CD14-positive monocyte (primary cell): ENCODE measurements around the gene FRMD3. TPM values are rescaled to one million over a fixed set of nuclear protein-coding genes. Genes with fewer than 3 reads are reported as not detected.

ENCODE experiments used
- DNase-seq, 3 donors: peaks; one replicate each; pipeline ENCODE4 v3.0.0-alpha.2; 2011 to 2022
- H2AFZ ChIP-seq: 2 replicates; pipeline ENCODE4 v1.6.0; 2012; ENCODE audit warnings: mild to moderate bottlenecking, low read depth, low read length, inconsistent platforms; ENCODE audit not compliant: insufficient read depth, poor library complexity, severe bottlenecking
- H3K27ac ChIP-seq, 2 donors: 1 replicate in 1 of 2; 2 replicates in 1 of 2; pipeline ENCODE4 v1.5.1; 2012 to 2013; ENCODE audit warnings: low read length in 2 of 2, control low read depth in 1 of 2, inconsistent platforms in 1 of 2, low read depth in 1 of 2, mild to moderate bottlenecking in 1 of 2
- H3K27me3 ChIP-seq, 2 donors: one replicate each; pipeline versions ENCODE4 v1.6.0 to v1.6.1; 2011 to 2013; ENCODE audit warnings: low read length in 2 of 2; ENCODE audit not compliant: control insufficient read depth in 2 of 2, insufficient read depth in 2 of 2
- H3K36me3 ChIP-seq, 2 donors: replicated peaks in 1 of 2; 1 replicate in 1 of 2; 2 replicates in 1 of 2; pipeline versions ENCODE4 v1.5.1 to v1.6.1; 2012 to 2013; ENCODE audit warnings: low read length in 2 of 2, control low read depth in 1 of 2, inconsistent platforms in 1 of 2, mild to moderate bottlenecking in 1 of 2; ENCODE audit not compliant: insufficient read depth in 2 of 2, control insufficient read depth in 1 of 2
- H3K4me1 ChIP-seq, 2 donors: 1 replicate in 1 of 2; 2 replicates in 1 of 2; pipeline versions ENCODE4 v1.5.1 to v1.6.1; 2012 to 2013; ENCODE audit warnings: low read length in 2 of 2, control low read depth in 1 of 2, inconsistent platforms in 1 of 2, mild to moderate bottlenecking in 1 of 2, moderate library complexity in 1 of 2; ENCODE audit not compliant: insufficient read depth in 2 of 2, control insufficient read depth in 1 of 2
- H3K4me2 ChIP-seq: replicated peaks from 2 replicates; pipeline ENCODE3; 2012; ENCODE audit warnings: low read length, moderate library complexity, mild to moderate bottlenecking; ENCODE audit not compliant: poor library complexity, severe bottlenecking; ENCODE audit errors: extremely low read depth
- H3K4me3 ChIP-seq, 3 experiments: fragments of 200-600 bp in 1 of 3; sonication (generic) in 1 of 3; replicated peaks in 1 of 3; 1 replicate in 2 of 3; 2 replicates in 1 of 3; pipeline ENCODE4 v1.5.1; 2011 to 2013; ENCODE audit warnings: low read length in 3 of 3, mild to moderate bottlenecking in 3 of 3, control low read depth in 2 of 3, low read depth in 2 of 3, inconsistent platforms in 1 of 3, moderate library complexity in 1 of 3
- H3K79me2 ChIP-seq: 2 replicates; pipeline ENCODE4 v1.6.0; 2012; ENCODE audit warnings: mild to moderate bottlenecking, control low read depth, inconsistent platforms, low read length, moderate library complexity; ENCODE audit not compliant: insufficient read depth
- H3K9ac ChIP-seq: 2 replicates; pipeline ENCODE4 v1.6.0; 2017; ENCODE audit warnings: low read length, mild to moderate bottlenecking; ENCODE audit not compliant: insufficient read depth, poor library complexity, severe bottlenecking
- H3K9me3 ChIP-seq, 2 donors: replicated peaks in 1 of 2; 1 replicate in 1 of 2; 2 replicates in 1 of 2; pipeline versions ENCODE4 v1.5.1 to v1.6.1; 2012 to 2013; ENCODE audit warnings: low read length in 2 of 2, control low read depth in 1 of 2; ENCODE audit not compliant: control insufficient read depth in 1 of 2, insufficient read depth in 1 of 2
- H4K20me1 ChIP-seq: 2 replicates; pipeline ENCODE4 v1.6.0; 2012; ENCODE audit warnings: mild to moderate bottlenecking, low read length, control low read depth, moderate library complexity; ENCODE audit not compliant: insufficient read depth
- H3K27ac Mint-ChIP-seq, 7 donors: one replicate each; pipeline ENCODE4 v1.8.0; 2020; ENCODE audit warnings: mild to moderate bottlenecking in 7 of 7, mixed read lengths in 7 of 7, moderate library complexity in 6 of 7, inconsistent platforms in 2 of 7
- H3K27me3 Mint-ChIP-seq, 3 donors: one replicate each; pipeline ENCODE4 v1.8.0; 2021 to 2022; ENCODE audit warnings: low read depth in 3 of 3, mild to moderate bottlenecking in 3 of 3, mixed read lengths in 3 of 3, moderate library complexity in 3 of 3, inconsistent platforms in 1 of 3
- H3K36me3 Mint-ChIP-seq, 2 donors: one replicate each; pipeline ENCODE4 v1.8.0; 2020; ENCODE audit warnings: mixed read lengths in 2 of 2, inconsistent platforms in 1 of 2, mild to moderate bottlenecking in 1 of 2
- H3K4me1 Mint-ChIP-seq: one replicate; pipeline ENCODE4 v1.8.0; 2020; ENCODE audit warnings: mild to moderate bottlenecking, mixed read lengths
- H3K4me3 Mint-ChIP-seq, 2 donors: one replicate each; pipeline ENCODE4 v1.8.0; 2020; ENCODE audit warnings: mild to moderate bottlenecking in 2 of 2, mixed read lengths in 2 of 2, moderate library complexity in 1 of 2
- H3K9me3 Mint-ChIP-seq, 7 donors: one replicate each; pipeline ENCODE4 v1.8.0; 2020 to 2022; ENCODE audit warnings: mixed read lengths in 7 of 7, mild to moderate bottlenecking in 6 of 7, moderate library complexity in 6 of 7, inconsistent platforms in 2 of 7
- CTCF ChIP-seq: fragments of 200-600 bp; IDR thresholded peaks from one replicate; pipeline ENCODE4 v1.8.0; 2022; ENCODE audit warnings: antibody characterized with exemption, mild to moderate bottlenecking
- WGBS: methylation state at CpG from one replicate; pipeline ENCODE4 v1.1.5; 2013; ENCODE audit warnings: missing lambda C conversion rate; ENCODE audit not compliant: insufficient coverage; 5-methylcytosine and 5-hydroxymethylcytosine counted together
- intact Hi-C, 2 donors: fragments of 100-400 bp; cut with micrococcal nuclease; formaldehyde crosslinking; loops; one replicate each; pipeline versions ENCODE4 v1.15.0 to v1.15.1; 2023
- polyA plus RNA-seq, 3 donors: library from polyadenylated mRNA; depleted of rRNA in 1 of 3; unstranded in 2 of 3; stranded (reverse) in 1 of 3; fragments of 300-500 nt in 2 of 3; fragments of >200 nt in 1 of 3; fragmentation: Illumina TruSeq in 2 of 3; gene quantifications; 1 replicate in 2 of 3; 2 replicates in 1 of 3; pipeline ENCODE4 v1.2.3, GENCODE V29; 2012 to 2021

Gene FRMD3
- polyA plus RNA-seq, 3 donors: 2.8 to 9.8 (median 4.2) TPM

GRCh38 chr9:83477120-83477519 is 61.1 kb downstream of the FRMD3 start:
- no peak overlapping the region for H3K27ac Mint-ChIP-seq
- peaks cover 6 to 10% (median 8%) of the 10 kb centered on the region in 7 donors for H3K9me3 Mint-ChIP-seq
- H3K4me1 Mint-ChIP-seq: peaks cover 31% of the 10 kb centered on the region
- H3K4me2 ChIP-seq: no peak overlapping the region
- no peaks in the 10 kb centered on the region for H3K79me2 ChIP-seq
- H2AFZ ChIP-seq: no peak overlapping the region
- H3K27ac ChIP-seq: no peak overlapping the region
- DNase-seq: no peak
- WGBS: 100% methylated on average over 1 of the region's 3 CpGs
- no peaks in the 10 kb centered on the region for H4K20me1 ChIP-seq
- no peaks in the 10 kb centered on the region for H3K36me3 ChIP-seq
- H3K4me3 ChIP-seq: no peak overlapping the region
- H3K27me3 Mint-ChIP-seq: no peaks in the 10 kb centered on the region
- H3K4me1 ChIP-seq: peaks cover 23 to 26% of the 10 kb centered on the region in 2 donors
- no peaks in the 10 kb centered on the region for H3K27me3 ChIP-seq
- no peaks in the 10 kb centered on the region for H3K36me3 Mint-ChIP-seq
- no peak overlapping the region for H3K9ac ChIP-seq
- peaks cover 0 to 4% of the 10 kb centered on the region in 2 donors for H3K9me3 ChIP-seq
- no peak for TF ChIP-seq CTCF
- H3K4me3 Mint-ChIP-seq: no peak overlapping the region
- intact Hi-C loops: loop anchor here in 1 of 2 donors (10.0 kb wide), 2 partner anchors 58 to 72 kb away; partner anchors contain the start of gene FRMD3

DNA sequence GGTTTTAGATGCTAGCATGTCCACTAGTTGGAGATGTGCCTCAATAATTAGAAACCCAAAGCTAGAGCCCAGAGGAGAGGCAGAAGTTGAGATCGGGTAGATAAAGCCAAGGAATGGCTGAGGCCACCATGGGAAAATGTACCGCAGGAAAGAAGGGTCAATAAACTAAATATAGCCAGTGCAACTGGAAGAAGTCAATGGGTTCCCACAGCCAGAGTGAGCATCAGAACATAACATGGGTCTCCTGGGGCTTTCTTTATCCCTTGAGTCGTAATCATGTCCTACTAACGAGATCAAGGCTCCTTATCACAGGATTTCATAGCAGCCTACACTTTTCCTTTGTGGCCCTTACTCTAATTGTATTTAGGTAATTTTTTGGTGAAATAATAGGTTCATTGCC is 61.7 kb downstream of the FRMD3 start:
- H3K27ac ChIP-seq: no peak overlapping the region
- H3K4me1 ChIP-seq: peaks cover 29 to 32% of the 10 kb centered on the region in 2 donors
- H2AFZ ChIP-seq: no peak overlapping the region
- peaks cover 37% of the 10 kb centered on the region for H3K4me1 Mint-ChIP-seq
- H3K79me2 ChIP-seq: peaks cover 5% of the 10 kb centered on the region
- H3K4me2 ChIP-seq: no peak overlapping the region
- intact Hi-C loops: loop anchor here in 1 of 2 donors (10.0 kb wide), 2 partner anchors 58 to 72 kb away; partner anchors contain the start of gene FRMD3
- no peak overlapping the region for H3K4me3 ChIP-seq
- no peak overlapping the region for H3K4me3 Mint-ChIP-seq
- no peaks in the 10 kb centered on the region for H3K27me3 Mint-ChIP-seq
- H4K20me1 ChIP-seq: no peaks in the 10 kb centered on the region
- peaks cover 0 to 4% of the 10 kb centered on the region in 2 donors for H3K9me3 ChIP-seq
- H3K36me3 ChIP-seq: no peaks in the 10 kb centered on the region
- H3K36me3 Mint-ChIP-seq: no peaks in the 10 kb centered on the region
- no peak overlapping the region for H3K9ac ChIP-seq
- WGBS: 75% methylated on average over 3 of the region's 4 CpGs
- peaks cover 6 to 10% (median 8%) of the 10 kb centered on the region in 7 donors for H3K9me3 Mint-ChIP-seq
- no peak for DNase-seq
- TF ChIP-seq CTCF: no peak
- H3K27ac Mint-ChIP-seq: no peak overlapping the region
- no peaks in the 10 kb centered on the region for H3K27me3 ChIP-seq
